Hepatocyte (in vitro differentiated cells): ENCODE measurements around the gene UBTD1. TPM values are rescaled to one million over a fixed set of nuclear protein-coding genes. Genes with fewer than 3 reads are reported as not detected.

ENCODE experiments used
- DNase-seq: peaks from one replicate; pipeline ENCODE4 v3.0.0-alpha.2; 2016; ENCODE audit warnings: low spot score
- H2AFZ ChIP-seq: fragments of 200-600 bp; sonication (generic); 2 replicates; pipeline ENCODE4 v1.6.0; 2016; ENCODE audit warnings: antibody characterized with exemption, mild to moderate bottlenecking
- H3K27ac ChIP-seq: fragments of 200-600 bp; sonication (generic); 2 replicates; pipeline ENCODE4 v1.5.1; 2016; ENCODE audit warnings: mild to moderate bottlenecking
- H3K27me3 ChIP-seq: fragments of 200-600 bp; sonication (generic); 2 replicates; pipeline ENCODE4 v1.6.1; 2016
- H3K36me3 ChIP-seq: fragments of 200-600 bp; sonication (generic); replicated peaks from 2 replicates; pipeline ENCODE4 v1.5.1; 2016; ENCODE audit warnings: low read depth; ENCODE audit not compliant: insufficient read depth
- H3K4me1 ChIP-seq: fragments of 200-600 bp; sonication (generic); 2 replicates; pipeline ENCODE4 v1.5.1; 2016; ENCODE audit warnings: mild to moderate bottlenecking, moderate library complexity; ENCODE audit not compliant: insufficient read depth
- H3K4me2 ChIP-seq: fragments of 200-600 bp; sonication (generic); 2 replicates; pipeline ENCODE4 v1.6.0; 2016
- H3K4me3 ChIP-seq: fragments of 200-600 bp; sonication (generic); 2 replicates; pipeline ENCODE4 v1.5.1; 2016; ENCODE audit warnings: mild to moderate bottlenecking
- H3K79me2 ChIP-seq: fragments of 200-600 bp; sonication (generic); 2 replicates; pipeline ENCODE4 v1.6.0; 2017; ENCODE audit warnings: mild to moderate bottlenecking
- H3K9me2 ChIP-seq: fragments of 200-600 bp; sonication (generic); replicated peaks from 2 replicates; pipeline ENCODE4 v1.6.0; 2017; ENCODE audit warnings: mild to moderate bottlenecking; ENCODE audit not compliant: insufficient read depth
- H3K9me3 ChIP-seq: fragments of 200-600 bp; sonication (generic); 2 replicates; pipeline ENCODE4 v1.5.1; 2016; ENCODE audit warnings: low read depth, mild to moderate bottlenecking
- H4K20me1 ChIP-seq: fragments of 200-600 bp; sonication (generic); 2 replicates; pipeline ENCODE4 v1.6.0; 2016; ENCODE audit warnings: mild to moderate bottlenecking; ENCODE audit not compliant: insufficient read depth, poor library complexity, severe bottlenecking
- EZH2 ChIP-seq: fragments of 200-600 bp; sonication (generic); IDR thresholded peaks from 2 replicates; pipeline ENCODE4 v1.6.1; 2016; ENCODE audit warnings: antibody characterized with exemption, mild to moderate bottlenecking, borderline replicate concordance
- EZH2phosphoT487 ChIP-seq: fragments of 200-600 bp; sonication (generic); IDR thresholded peaks from one replicate; pipeline ENCODE4 v1.6.1; 2018; ENCODE audit warnings: antibody characterized with exemption, mild to moderate bottlenecking, low read depth, moderate library complexity; ENCODE audit not compliant: unreplicated experiment, severe bottlenecking
- WGBS: methylation state at CpG from one replicate; pipeline ENCODE4 v1.1.6; 2016; ENCODE audit warnings: low lambda C conversion rate; ENCODE audit errors: missing lambda C conversion rate; 5-methylcytosine and 5-hydroxymethylcytosine counted together
- polyA plus RNA-seq: library from polyadenylated mRNA; unstranded; fragments of >200 nt; fragmentation: Nextera tagmentation; extraction: Ambion mirVana; gene quantifications from 2 replicates; pipeline ENCODE4 v1.2.1, GENCODE V29; 2016
- total RNA-seq: library from RNA; depleted of rRNA; stranded (reverse); fragments of >200 nt; gene quantifications from 2 replicates; pipeline ENCODE4 v1.2.3, GENCODE V29; 2014
- TF ChIP-seq, protein P1 (sequence below): fragments of 200-600 bp; sonication (generic); IDR thresholded peaks from 2 replicates; pipeline ENCODE4 v1.5.1; 2016; ENCODE audit warnings: antibody characterized with exemption, mild to moderate bottlenecking; ENCODE audit not compliant: poor library complexity

Gene UBTD1
- total and polyA plus RNA-seq, 2 experiments from 2014 or later: 12.8 to 37.0 TPM

DNA sequence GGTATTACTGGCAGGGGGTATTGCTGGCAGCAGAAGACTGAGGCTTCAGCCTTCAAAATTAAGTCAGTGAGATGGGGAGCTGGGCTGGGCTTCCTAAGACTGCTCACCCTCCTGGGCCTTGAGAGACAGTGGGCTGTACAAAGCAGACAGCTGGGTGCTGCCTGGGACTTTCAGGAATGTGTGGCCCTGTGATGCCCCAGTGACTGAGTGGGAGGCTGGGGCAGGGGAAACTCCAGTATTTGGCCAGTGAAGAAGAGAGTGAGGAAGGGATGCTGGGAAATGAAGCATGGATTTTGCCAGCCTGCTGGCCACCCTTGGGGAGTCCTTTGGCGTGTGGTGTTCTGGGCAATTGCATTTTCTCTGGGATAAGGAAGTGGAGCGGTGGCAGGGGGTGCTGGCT lies 74.3 kb downstream of the UBTD1 start:
- TF ChIP-seq EZH2phosphoT487 (no peak), EZH2 (no peak)
- TF ChIP-seq, protein P1, sequence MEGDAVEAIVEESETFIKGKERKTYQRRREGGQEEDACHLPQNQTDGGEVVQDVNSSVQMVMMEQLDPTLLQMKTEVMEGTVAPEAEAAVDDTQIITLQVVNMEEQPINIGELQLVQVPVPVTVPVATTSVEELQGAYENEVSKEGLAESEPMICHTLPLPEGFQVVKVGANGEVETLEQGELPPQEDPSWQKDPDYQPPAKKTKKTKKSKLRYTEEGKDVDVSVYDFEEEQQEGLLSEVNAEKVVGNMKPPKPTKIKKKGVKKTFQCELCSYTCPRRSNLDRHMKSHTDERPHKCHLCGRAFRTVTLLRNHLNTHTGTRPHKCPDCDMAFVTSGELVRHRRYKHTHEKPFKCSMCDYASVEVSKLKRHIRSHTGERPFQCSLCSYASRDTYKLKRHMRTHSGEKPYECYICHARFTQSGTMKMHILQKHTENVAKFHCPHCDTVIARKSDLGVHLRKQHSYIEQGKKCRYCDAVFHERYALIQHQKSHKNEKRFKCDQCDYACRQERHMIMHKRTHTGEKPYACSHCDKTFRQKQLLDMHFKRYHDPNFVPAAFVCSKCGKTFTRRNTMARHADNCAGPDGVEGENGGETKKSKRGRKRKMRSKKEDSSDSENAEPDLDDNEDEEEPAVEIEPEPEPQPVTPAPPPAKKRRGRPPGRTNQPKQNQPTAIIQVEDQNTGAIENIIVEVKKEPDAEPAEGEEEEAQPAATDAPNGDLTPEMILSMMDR: no peak
- Histone ChIP-seq H4K20me1 (no peaks in the 10 kb centered on the region), H3K27ac (no peak overlapping the region), H3K9me2 (no peaks in the 10 kb centered on the region), H3K9me3 (no peaks in the 10 kb centered on the region), H3K36me3 (no peaks in the 10 kb centered on the region), H3K4me3 (no peak overlapping the region), H3K4me2 (no peak overlapping the region), H3K27me3 (no peaks in the 10 kb centered on the region), H3K79me2 (no peaks in the 10 kb centered on the region), H3K4me1 (peaks cover 19% of the 10 kb centered on the region), H2AFZ (no peak overlapping the region)
- 100% methylated on average over 2 of the region's 2 CpGs for WGBS
- no peak for DNase-seq

DNA sequence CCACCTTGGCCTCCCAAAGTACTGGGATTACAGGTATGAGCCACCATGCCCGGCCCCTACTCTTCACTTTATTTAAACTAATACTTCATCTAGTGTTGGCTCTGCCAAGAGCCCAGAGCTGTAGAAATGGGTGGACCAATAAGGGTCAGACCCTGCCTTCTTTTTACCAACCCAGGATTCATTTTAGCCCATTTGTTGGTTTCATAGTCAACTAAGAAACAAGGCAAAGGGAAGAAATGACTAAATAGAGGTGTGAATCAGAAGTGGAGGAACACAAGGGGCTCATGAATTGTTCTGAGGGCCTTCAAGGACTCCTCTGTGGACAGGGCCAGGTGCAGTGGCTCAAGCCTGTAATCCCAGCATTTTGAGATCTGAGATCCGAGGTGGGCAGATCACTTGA lies 74.9 kb downstream of the UBTD1 start:
- H3K4me2 ChIP-seq: no peak overlapping the region

GRCh38 chr10:97574374-97575126 lies 75.8 kb downstream of the UBTD1 start:
- Histone ChIP-seq H3K79me2 (no peaks in the 10 kb centered on the region), H3K4me1 (peaks cover 19% of the 10 kb centered on the region), H3K9me3 (no peaks in the 10 kb centered on the region), H3K9me2 (no peaks in the 10 kb centered on the region), H3K27me3 (no peaks in the 10 kb centered on the region), H2AFZ (no peak overlapping the region), H3K4me3 (no peak overlapping the region), H3K4me2 (no peak overlapping the region), H3K27ac (peak overlapping the region; percentile 20), H4K20me1 (no peaks in the 10 kb centered on the region), H3K36me3 (no peaks in the 10 kb centered on the region)
- no peak for TF ChIP-seq EZH2phosphoT487
- TF ChIP-seq, protein P1: no peak
- no peak for TF ChIP-seq EZH2
- WGBS: 78% methylated on average over 4 of the region's 4 CpGs
- peak; percentile 51 for DNase-seq

More for the DNA sequence above, 74.9 kb downstream of the UBTD1 start:
- 48% methylated on average over 2 of the region's 2 CpGs for WGBS
- H3K36me3 ChIP-seq: no peaks in the 10 kb centered on the region
- H3K9me2 ChIP-seq: no peaks in the 10 kb centered on the region
- no peaks in the 10 kb centered on the region for H3K27me3 ChIP-seq
- no peaks in the 10 kb centered on the region for H3K79me2 ChIP-seq
- DNase-seq: no peak
- H3K9me3 ChIP-seq: no peaks in the 10 kb centered on the region
- no peaks in the 10 kb centered on the region for H4K20me1 ChIP-seq
- no peak overlapping the region for H3K4me3 ChIP-seq
- TF ChIP-seq, protein P1: no peak
- no peak for TF ChIP-seq EZH2phosphoT487
- TF ChIP-seq EZH2: no peak
- H3K27ac ChIP-seq: no peak overlapping the region
- H3K4me1 ChIP-seq: peaks cover 19% of the 10 kb centered on the region
- H2AFZ ChIP-seq: no peak overlapping the region
